GM18499 (cell line): ENCODE data around the gene MAP3K5.
"Not testable (repeated sequence)": the region's sequence is repeated elsewhere in the genome, so short reads cannot be mapped to it uniquely, and the experiment has no call there.

ENCODE experiments used
- ATAC-seq: cut with Tn5 transposase; IDR thresholded peaks from one replicate; pipeline ENCODE4 v1.9.1; 2021; ENCODE audit warnings: moderate number of reproducible peaks; ENCODE audit not compliant: insufficient read depth, unreplicated experiment

The MAP3K5 gene

GRCh38 chr6:136795386-136795785, 3.1 kb upstream of the MAP3K5 start:
- no peak for ATAC-seq

- no peak for ATAC-seq
Observed at GRCh38 chr6:136793363-136793762, 1.1 kb upstream of the MAP3K5 start.

- ATAC-seq, result no peak
Observed at GRCh38 chr6:136792095-136792409, 225 bp downstream of the MAP3K5 start.

- no peak for ATAC-seq
Observed at GRCh38 chr6:136791296-136792094, 782 bp downstream of the MAP3K5 start.

- ATAC-seq, result peak; percentile 33
Observed at GRCh38 chr6:136790411-136791295, 1.6 kb downstream of the MAP3K5 start.

GRCh38 chr6:136789440-136789839, 2.8 kb downstream of the MAP3K5 start:
- ATAC-seq, result not testable (repeated sequence)

GRCh38 chr6:136788069-136788902, 4.0 kb downstream of the MAP3K5 start:
- no peak for ATAC-seq

- no peak for ATAC-seq
Observed at GRCh38 chr6:136787726-136788068, 4.6 kb downstream of the MAP3K5 start.

GRCh38 chr6:136786658-136787057, 5.6 kb downstream of the MAP3K5 start:
- no peak for ATAC-seq

- no peak for ATAC-seq
Observed at GRCh38 chr6:136784910-136785746, 7.1 kb downstream of the MAP3K5 start.

- no peak for ATAC-seq
Observed at GRCh38 chr6:136784271-136784664, 8.0 kb downstream of the MAP3K5 start.

GRCh38 chr6:136783495-136784270, 8.6 kb downstream of the MAP3K5 start:
- no peak for ATAC-seq

- ATAC-seq, result no peak
Observed at GRCh38 chr6:136783021-136783420, 9.3 kb downstream of the MAP3K5 start.

GRCh38 chr6:136782021-136782770, 10.1 kb downstream of the MAP3K5 start:
- no peak for ATAC-seq

- no peak for ATAC-seq
Observed at GRCh38 chr6:136780972-136781371, 11.3 kb downstream of the MAP3K5 start.

GRCh38 chr6:136779682-136780081, 12.6 kb downstream of the MAP3K5 start:
- ATAC-seq, result no peak

- no peak for ATAC-seq
Observed at GRCh38 chr6:136777651-136778050, 14.6 kb downstream of the MAP3K5 start.

- ATAC-seq, result no peak
Observed at GRCh38 chr6:136775548-136775947, 16.7 kb downstream of the MAP3K5 start.
